HEK293 (cell line): ENCODE measurements around the gene RUNX1.

ENCODE experiments used
- CTCF ChIA-PET: fragments of 350-600 bp; formaldehyde crosslinking; extraction: SDS; loops from one replicate; lab custom pipeline; 2021; ENCODE audit warnings: antibody characterized with exemption; lab: Yijun Ruan, JAX
- POLR2A ChIA-PET: fragments of 300-600 bp; formaldehyde crosslinking; extraction: SDS; loops from one replicate; lab custom pipeline; 2020; ENCODE audit warnings: antibody characterized with exemption, inconsistent platforms; lab: Yijun Ruan, JAX
- H3K27ac ChIP-seq: fragments of 200-500 bp; sonication (Bioruptor generic); 2 replicates; pipeline ENCODE4 v1.5.1; 2014; ENCODE audit warnings: low read depth, low read length, control low read depth, inconsistent platforms; ENCODE audit errors: extremely low read depth
- H3K36me3 ChIP-seq, 2 experiments: fragments of 200-500 bp in 1 of 2; sonication (Bioruptor generic) in 1 of 2; 1 replicate in 1 of 2; 2 replicates in 1 of 2; pipeline ENCODE4 v1.5.1; 2014 to 2017; ENCODE audit warnings: inconsistent platforms in 2 of 2, low read length in 2 of 2; ENCODE audit not compliant: control insufficient read depth in 2 of 2, insufficient read depth in 1 of 2
- H3K4me1 ChIP-seq: fragments of 200-500 bp; sonication (Bioruptor generic); 2 replicates; pipeline ENCODE4 v1.5.1; 2014; ENCODE audit warnings: mild to moderate bottlenecking, low read length, inconsistent platforms; ENCODE audit not compliant: control insufficient read depth, insufficient read depth
- H3K4me3 ChIP-seq: 2 replicates; pipeline ENCODE4 v1.5.1; 2011; ENCODE audit warnings: low read depth, mild to moderate bottlenecking, control low read depth, low read length, moderate library complexity
- H3K9me3 ChIP-seq: fragments of 200-500 bp; sonication (Bioruptor generic); 2 replicates; pipeline ENCODE4 v1.5.1; 2014; ENCODE audit warnings: low read depth, low read length, inconsistent platforms; ENCODE audit not compliant: control insufficient read depth, insufficient read depth
- GLIS1 ChIP-seq: fragments of 450-650 bp; formaldehyde crosslinking; IDR thresholded peaks from 2 replicates; pipeline ENCODE4 v1.5.1; 2016; ENCODE audit warnings: missing biosample characterization, missing genetic modification characterization
- OVOL3 ChIP-seq: fragments of 450-650 bp; formaldehyde crosslinking; IDR thresholded peaks from 2 replicates; pipeline ENCODE4 v1.5.1; 2016; ENCODE audit warnings: missing biosample characterization, missing genetic modification characterization
- PRDM6 ChIP-seq: fragments of 450-650 bp; formaldehyde crosslinking; IDR thresholded peaks from 2 replicates; pipeline ENCODE4 v1.5.1; 2017; ENCODE audit warnings: missing biosample characterization, missing genetic modification characterization
- SP2 ChIP-seq: fragments of 450-650 bp; formaldehyde crosslinking; IDR thresholded peaks from 2 replicates; pipeline ENCODE4 v1.5.1; 2016; ENCODE audit warnings: missing biosample characterization, missing genetic modification characterization
- ZBTB17 ChIP-seq: fragments of 450-650 bp; formaldehyde crosslinking; IDR thresholded peaks from 2 replicates; pipeline ENCODE4 v1.5.1; 2016; ENCODE audit warnings: missing biosample characterization, missing genetic modification characterization
- ZBTB48 ChIP-seq: fragments of 450-650 bp; formaldehyde crosslinking; IDR thresholded peaks from 2 replicates; pipeline ENCODE4 v1.5.1; 2016; ENCODE audit warnings: missing biosample characterization, missing genetic modification characterization
- ZNF23 ChIP-seq: fragments of 450-650 bp; formaldehyde crosslinking; IDR thresholded peaks from 2 replicates; pipeline ENCODE4 v1.5.1; 2016; ENCODE audit warnings: missing biosample characterization, missing genetic modification characterization, borderline replicate concordance
- ZNF266 ChIP-seq: fragments of 450-650 bp; formaldehyde crosslinking; IDR thresholded peaks from 2 replicates; pipeline ENCODE4 v1.5.1; 2016; ENCODE audit warnings: missing biosample characterization, missing genetic modification characterization, low read depth
- ZNF513 ChIP-seq: fragments of 450-650 bp; IDR thresholded peaks from 2 replicates; pipeline ENCODE4 v1.5.1; 2018; ENCODE audit warnings: missing biosample characterization, missing genetic modification characterization
- ZNF600 ChIP-seq: fragments of 450-650 bp; formaldehyde crosslinking; IDR thresholded peaks from 2 replicates; pipeline ENCODE4 v1.5.1; 2016; ENCODE audit warnings: missing biosample characterization, missing genetic modification characterization
- ZNF639 ChIP-seq: fragments of 450-650 bp; formaldehyde crosslinking; IDR thresholded peaks from 2 replicates; pipeline ENCODE4 v1.5.1; 2016; ENCODE audit warnings: missing biosample characterization, missing genetic modification characterization
- ZNF768 ChIP-seq: fragments of 450-650 bp; formaldehyde crosslinking; IDR thresholded peaks from 2 replicates; pipeline ENCODE4 v1.5.1; 2018; ENCODE audit warnings: missing biosample characterization, mild to moderate bottlenecking, missing genetic modification characterization
- ZNF837 ChIP-seq: fragments of 450-650 bp; formaldehyde crosslinking; IDR thresholded peaks from 2 replicates; pipeline ENCODE4 v1.5.1; 2016; ENCODE audit warnings: missing biosample characterization, missing genetic modification characterization

RUNX1 gene

GRCh38 chr21:34884346-34884929, 164.7 kb downstream of the RUNX1 start:
- Histone ChIP-seq H3K27ac (no peak overlapping the region), H3K4me1 (peaks cover 15% of the 10 kb centered on the region; the same call in 1 of the 2 replicates), H3K9me3 (no peaks in the 10 kb centered on the region), H3K36me3 (peaks cover 5 to 7% of the 10 kb centered on the region in 2 experiments; a peak in 2 of 3 replicates), H3K4me3 (peak overlapping the region; percentile 94)
- ChIA-PET CTCF (interaction anchor here (5.2 kb wide), 1 partner anchor 139 kb away, joined by 40 read pairs; no protein-coding TSS in a partner anchor), POLR2A (interaction anchor here (4.5 kb wide), 1 partner anchor 38 kb away, joined by 56 read pairs; no protein-coding TSS in a partner anchor)
- TF ChIP-seq ZNF768 (no peak), OVOL3 (tag by site-specific recombination) (no peak), ZBTB17 (tag by site-specific recombination) (peak; percentile 57), GLIS1 (tag by site-specific recombination) (no peak), PRDM6 (tag by site-specific recombination) (peak; percentile 40; the same call in 1 of the 2 replicates), ZBTB48 (tag by site-specific recombination) (0 out of 2 replicates have a peak, but pooled peaks have one; percentile 34)

- peaks cover 15% of the 10 kb centered on the region; the same call in 1 of the 2 replicates for H3K4me1 ChIP-seq
- peaks cover 6 to 11% of the 10 kb centered on the region in 2 experiments; a peak in 2 of 3 replicates for H3K36me3 ChIP-seq
- CTCF ChIA-PET: interaction anchor here (0.5 to 5.2 kb wide), 5 partner anchors 37 to 1373 kb away, joined by 3 to 40 read pairs (median 3); no protein-coding TSS in a partner anchor
- H3K9me3 ChIP-seq: no peaks in the 10 kb centered on the region
- H3K4me3 ChIP-seq: peak overlapping the region; percentile 94
- POLR2A ChIA-PET: interaction anchor here (1.3 kb wide), 1 partner anchor 38 kb away, joined by 6 read pairs; no protein-coding TSS in a partner anchor
- TF ChIP-seq ZBTB17 (tag by site-specific recombination): peak; percentile 28; the same call in 1 of the 2 replicates
- no peak for TF ChIP-seq SP2 (tag by site-specific recombination)
- TF ChIP-seq ZNF600 (tag by site-specific recombination): no peak
- no peak overlapping the region for H3K27ac ChIP-seq
These were observed 165.4 kb downstream of the RUNX1 start for GRCh38 chr21:34883491-34884271.

- no peaks in the 10 kb centered on the region for H3K9me3 ChIP-seq
- no peak for TF ChIP-seq ZNF266 (tag by site-specific recombination)
- TF ChIP-seq ZNF513 (tag by site-specific recombination): 0 out of 2 replicates have a peak, but pooled peaks have one; percentile 43
- peaks cover 15% of the 10 kb centered on the region; the same call in 1 of the 2 replicates for H3K4me1 ChIP-seq
- peak overlapping the region; percentile 9; the same call in 1 of the 2 replicates for H3K4me3 ChIP-seq
- no peak overlapping the region for H3K27ac ChIP-seq
- POLR2A ChIA-PET: interaction anchor here (1.3 kb wide), 1 partner anchor 37 kb away, joined by 6 read pairs; no protein-coding TSS in a partner anchor
- CTCF ChIA-PET: interaction anchor here (0.6 to 5.2 kb wide), 5 partner anchors 25 to 468 kb away, joined by 3 to 40 read pairs (median 5); no protein-coding TSS in a partner anchor
- peaks cover 6 to 15% of the 10 kb centered on the region in 2 experiments; a peak in 2 of 3 replicates for H3K36me3 ChIP-seq
These were observed 166.4 kb downstream of the RUNX1 start for GRCh38 chr21:34882719-34883131.

- Histone ChIP-seq H3K36me3 (peaks cover 7 to 20% of the 10 kb centered on the region in 2 experiments), H3K4me3 (peak overlapping the region; percentile 15), H3K4me1 (peaks cover 15% of the 10 kb centered on the region; the same call in 1 of the 2 replicates), H3K9me3 (no peaks in the 10 kb centered on the region), H3K27ac (no peak overlapping the region)
- POLR2A ChIA-PET: interaction anchor here (0.6 kb wide), 1 partner anchor 11 kb away, joined by 3 read pairs; no protein-coding TSS in a partner anchor
- CTCF ChIA-PET: interaction anchor here (0.6 to 2.9 kb wide), 6 partner anchors 24 to 469 kb away, joined by 3 to 13 read pairs (median 4); no protein-coding TSS in a partner anchor
- TF ChIP-seq ZNF837 (tag by site-specific recombination) (no peak), ZNF23 (tag by site-specific recombination) (no peak), ZNF639 (tag by site-specific recombination) (peak; percentile 82; the same call in 1 of the 2 replicates), PRDM6 (tag by site-specific recombination) (0 out of 2 replicates have a peak, but pooled peaks have one; percentile 7)
These were observed 167.2 kb downstream of the RUNX1 start for GRCh38 chr21:34881839-34882371.
